Neuron (in vitro differentiated cells): ENCODE measurements around the gene LRIT3.

ENCODE experiments used
- H2AFZ ChIP-seq: one replicate; pipeline ENCODE4 v1.6.1; 2013; ENCODE audit warnings: low read depth, mild to moderate bottlenecking, inconsistent platforms, low read length, moderate library complexity
- H3K27me3 ChIP-seq: one replicate; pipeline ENCODE4 v1.6.1; 2013; ENCODE audit warnings: low read length; ENCODE audit not compliant: insufficient read depth
- H3K36me3 ChIP-seq: one replicate; pipeline ENCODE4 v1.6.1; 2013; ENCODE audit warnings: low read length; ENCODE audit not compliant: insufficient read depth
- H3K4me1 ChIP-seq: one replicate; pipeline ENCODE4 v1.6.1; 2013; ENCODE audit warnings: low read length; ENCODE audit not compliant: insufficient read depth
- H3K4me3 ChIP-seq: 2 replicates; pipeline ENCODE4 v1.5.1; 2013; ENCODE audit warnings: mild to moderate bottlenecking, low read length, moderate library complexity
- H3K9me3 ChIP-seq: one replicate; pipeline ENCODE4 v1.6.1; 2013; ENCODE audit warnings: low read length

Gene LRIT3

DNA sequence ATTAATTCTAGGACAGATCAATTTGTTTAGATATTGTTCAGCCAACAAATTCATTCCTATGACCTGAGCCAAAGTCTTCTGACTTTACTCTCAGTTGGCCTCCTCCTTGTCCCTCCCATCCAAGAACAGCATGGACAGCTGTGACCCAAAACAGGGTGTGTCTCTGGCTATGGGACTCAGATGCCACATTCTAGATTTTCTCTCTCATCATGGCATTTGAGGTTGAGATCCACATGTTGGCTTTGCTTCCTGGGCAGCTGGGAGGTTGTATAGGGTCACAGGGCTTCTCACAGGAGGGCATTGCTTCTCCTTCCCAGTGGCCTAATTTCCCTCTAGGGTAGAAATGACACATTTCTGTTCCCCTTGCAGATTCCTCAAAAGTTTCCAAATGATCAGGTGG lies 42.2 kb downstream of the LRIT3 start:
- H3K4me3 ChIP-seq = no peak overlapping the region
- H3K27me3 ChIP-seq = no peaks in the 10 kb centered on the region
- H3K36me3 ChIP-seq = no peaks in the 10 kb centered on the region
- H3K4me1 ChIP-seq = peaks cover 3% of the 10 kb centered on the region
- H3K9me3 ChIP-seq = no peaks in the 10 kb centered on the region
- H2AFZ ChIP-seq = no peak overlapping the region

DNA sequence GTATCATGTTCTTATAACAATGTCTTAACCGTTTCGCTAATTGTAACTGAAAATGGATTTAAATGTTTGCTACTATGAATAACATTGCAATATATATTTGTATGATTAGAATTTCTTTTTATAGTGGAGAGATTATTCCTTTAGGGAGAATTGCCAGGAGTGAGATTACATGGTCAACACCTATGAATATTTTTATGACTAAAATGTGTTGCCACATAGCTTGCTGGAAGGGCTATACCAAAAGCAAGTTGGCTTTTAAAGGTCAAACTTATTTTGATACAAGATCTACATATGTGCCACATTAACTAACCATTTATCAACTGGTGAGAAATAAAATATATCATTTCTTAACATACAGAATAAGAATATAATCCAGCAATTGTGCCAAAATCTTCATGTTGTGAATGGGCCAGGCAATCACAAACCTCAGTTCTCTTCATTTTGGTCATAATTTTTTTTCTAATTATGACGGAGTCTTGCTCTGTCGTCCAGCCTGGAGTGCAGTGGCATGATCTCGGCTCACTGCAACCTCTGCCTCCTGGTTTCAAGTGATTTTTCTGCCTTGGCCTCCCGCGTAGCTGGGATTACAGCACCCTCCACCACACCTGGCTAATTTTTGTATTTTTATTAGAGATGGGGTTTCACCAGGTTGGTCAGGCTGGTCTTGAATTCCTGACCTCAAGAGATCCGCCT lies 54.8 kb downstream of the LRIT3 start:
- H2AFZ ChIP-seq = no peak overlapping the region
- H3K4me3 ChIP-seq = no peak overlapping the region

DNA sequence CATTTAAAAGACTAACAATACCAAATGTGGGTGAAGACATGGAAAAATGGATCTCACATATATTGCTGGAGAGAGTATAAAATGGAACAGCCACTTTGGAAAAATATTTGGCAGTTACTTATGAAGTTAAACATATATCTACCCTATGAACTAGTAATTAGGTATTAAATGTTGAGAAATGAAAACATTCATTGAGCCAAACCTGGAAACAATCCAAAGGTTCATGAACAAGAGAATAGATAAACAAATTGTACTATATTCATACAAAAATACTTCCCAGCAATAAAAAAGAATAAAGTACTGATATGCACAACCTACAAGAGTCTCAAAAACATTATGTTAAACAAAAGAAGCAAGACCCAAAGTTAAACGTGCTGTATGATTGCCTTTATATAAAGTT lies 60.8 kb downstream of the LRIT3 start:
- peaks cover 11% of the 10 kb centered on the region for H3K4me1 ChIP-seq
- H3K27me3 ChIP-seq = no peaks in the 10 kb centered on the region
- H3K4me3 ChIP-seq = no peak overlapping the region
- no peaks in the 10 kb centered on the region for H3K36me3 ChIP-seq
- H2AFZ ChIP-seq = no peak overlapping the region
- no peaks in the 10 kb centered on the region for H3K9me3 ChIP-seq

More for the DNA sequence above, 54.8 kb downstream of the LRIT3 start:
- peaks cover 2% of the 10 kb centered on the region for H3K9me3 ChIP-seq
- H3K36me3 ChIP-seq = no peaks in the 10 kb centered on the region
- no peaks in the 10 kb centered on the region for H3K27me3 ChIP-seq
- no peaks in the 10 kb centered on the region for H3K4me1 ChIP-seq

DNA sequence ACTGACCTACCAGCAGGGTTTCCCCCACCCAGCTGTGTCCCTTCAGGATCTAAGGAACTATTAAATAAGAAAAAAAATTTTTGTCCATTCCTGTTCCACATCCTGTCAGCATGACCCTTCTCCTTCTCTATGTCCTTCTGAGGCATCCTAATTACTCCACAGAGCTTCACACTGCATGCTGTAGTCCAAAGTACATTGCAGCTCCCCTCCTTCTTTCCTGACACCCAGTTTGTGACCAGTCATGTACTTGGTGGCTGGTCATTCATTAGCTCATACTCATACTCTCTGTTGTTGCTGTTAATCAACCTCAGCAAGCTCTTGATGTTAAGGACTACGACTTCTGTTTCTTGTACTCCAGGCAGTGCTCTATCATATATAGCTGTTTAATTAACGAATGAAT lies 62.3 kb downstream of the LRIT3 start:
- Histone ChIP-seq H2AFZ (no peak overlapping the region), H3K27me3 (no peaks in the 10 kb centered on the region), H3K4me1 (peaks cover 18% of the 10 kb centered on the region), H3K9me3 (no peaks in the 10 kb centered on the region), H3K36me3 (no peaks in the 10 kb centered on the region), H3K4me3 (no peak overlapping the region)

DNA sequence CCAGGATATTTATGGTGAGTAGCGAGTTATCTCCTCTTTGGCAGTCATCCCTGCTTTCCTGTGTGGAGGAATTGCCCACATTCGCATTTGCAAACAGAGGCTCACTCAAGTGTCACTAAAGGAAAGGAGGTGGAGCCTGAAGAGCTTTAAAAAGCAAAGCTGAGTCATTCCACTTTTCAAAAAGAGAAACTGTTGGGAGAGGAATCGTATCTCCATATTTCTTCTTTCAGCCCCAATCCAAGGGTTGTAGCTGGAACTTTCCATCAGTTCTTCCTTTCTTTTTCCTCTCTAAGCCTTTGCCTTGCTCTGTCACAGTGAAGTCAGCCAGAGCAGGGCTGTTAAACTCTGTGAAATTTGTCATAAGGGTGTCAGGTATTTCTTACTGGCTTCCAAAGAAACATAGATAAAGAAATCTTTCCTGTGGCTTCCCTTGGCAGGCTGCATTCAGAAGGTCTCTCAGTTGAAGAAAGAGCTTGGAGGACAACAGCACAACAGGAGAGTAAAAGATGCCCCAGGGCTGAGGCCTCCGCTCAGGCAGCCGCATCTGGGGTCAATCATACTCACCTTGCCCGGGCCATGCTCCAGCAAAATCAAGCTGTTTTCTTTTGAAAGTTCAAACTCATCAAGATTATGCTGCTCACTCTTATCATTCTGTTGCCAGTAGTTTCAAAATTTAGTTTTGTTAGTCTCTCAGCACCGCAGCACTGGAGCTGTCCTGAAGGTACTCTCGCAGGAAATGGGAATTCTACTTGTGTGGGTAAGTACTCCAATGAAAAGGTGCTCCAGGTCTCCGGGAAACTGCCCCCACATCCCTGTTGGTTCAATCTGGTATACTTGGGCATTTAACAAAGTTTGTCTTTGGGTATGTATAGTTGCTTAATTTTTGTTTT lies 65.0 kb downstream of the LRIT3 start, which contains the start of gene EGF:
TSS of gene EGF (plus strand) at position 178 of the 890 bp plus-strand sequence. CDS start at position 631, 453 bp downstream.
- peak within 1 kb of the TSS; percentile 66 for H2AFZ ChIP-seq
- H3K36me3 ChIP-seq = no peaks in the 10 kb centered on the region
- H3K4me1 ChIP-seq = peaks cover 28% of the 10 kb centered on the region
- no peaks in the 10 kb centered on the region for H3K27me3 ChIP-seq
- no peaks in the 10 kb centered on the region for H3K9me3 ChIP-seq
- no peak within 1 kb of the TSS for H3K4me3 ChIP-seq

DNA sequence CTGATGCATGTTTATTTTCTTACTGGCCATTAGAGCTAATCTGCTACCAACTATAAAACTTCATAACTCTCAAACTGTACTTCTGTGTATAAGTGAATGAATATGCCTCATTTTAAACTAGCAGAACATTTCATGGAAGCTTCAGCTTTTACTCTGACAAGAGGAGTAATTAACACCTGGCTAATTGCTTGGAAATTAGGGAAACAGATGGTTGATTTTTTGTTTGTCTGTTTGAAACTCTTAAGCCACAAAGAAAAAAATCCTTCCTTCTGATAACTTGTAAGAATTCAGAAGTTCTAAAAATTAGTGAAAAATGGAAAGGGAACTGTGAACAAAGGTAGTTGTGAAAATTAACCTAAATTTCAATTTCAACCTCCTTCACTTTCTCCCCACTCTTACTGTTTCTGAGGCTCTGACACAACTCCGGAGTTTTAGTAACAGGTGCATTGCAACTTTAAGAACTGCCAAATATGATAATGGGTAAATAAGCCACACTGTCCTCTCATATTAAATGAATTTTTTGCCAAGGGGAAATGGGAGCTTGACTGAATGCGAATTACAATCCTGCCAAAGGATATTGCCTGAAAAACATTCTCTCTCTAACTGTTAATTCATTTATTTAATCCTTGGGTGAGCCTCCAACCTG lies 65.8 kb downstream of the LRIT3 start:
- Histone ChIP-seq H3K4me1 (peaks cover 28% of the 10 kb centered on the region), H2AFZ (peak overlapping the region; percentile 66), H3K36me3 (no peaks in the 10 kb centered on the region), H3K9me3 (no peaks in the 10 kb centered on the region), H3K4me3 (no peak overlapping the region), H3K27me3 (no peaks in the 10 kb centered on the region)

DNA sequence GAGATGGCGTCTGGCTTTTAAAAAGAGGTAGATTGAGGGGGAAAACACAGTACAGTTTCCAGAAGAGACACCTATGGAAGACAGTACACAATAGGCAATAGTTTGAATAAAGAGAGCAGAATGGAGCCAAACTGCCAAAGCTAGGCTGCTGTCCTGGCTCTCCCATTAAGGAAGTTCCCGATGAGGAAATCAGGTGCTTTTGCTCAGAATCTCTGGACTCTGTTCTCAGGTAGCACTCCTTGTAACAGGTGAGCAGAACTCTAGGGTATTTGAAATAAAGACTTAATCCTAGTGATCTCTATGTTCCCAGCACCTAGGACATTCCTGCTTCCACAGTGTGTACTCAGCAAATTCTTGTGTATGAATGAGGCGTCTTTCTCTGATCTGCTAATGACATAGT lies 66.4 kb downstream of the LRIT3 start:
- Histone ChIP-seq H2AFZ (no peak overlapping the region), H3K9me3 (no peaks in the 10 kb centered on the region), H3K4me3 (no peak overlapping the region), H3K27me3 (no peaks in the 10 kb centered on the region), H3K4me1 (peaks cover 28% of the 10 kb centered on the region), H3K36me3 (no peaks in the 10 kb centered on the region)

DNA sequence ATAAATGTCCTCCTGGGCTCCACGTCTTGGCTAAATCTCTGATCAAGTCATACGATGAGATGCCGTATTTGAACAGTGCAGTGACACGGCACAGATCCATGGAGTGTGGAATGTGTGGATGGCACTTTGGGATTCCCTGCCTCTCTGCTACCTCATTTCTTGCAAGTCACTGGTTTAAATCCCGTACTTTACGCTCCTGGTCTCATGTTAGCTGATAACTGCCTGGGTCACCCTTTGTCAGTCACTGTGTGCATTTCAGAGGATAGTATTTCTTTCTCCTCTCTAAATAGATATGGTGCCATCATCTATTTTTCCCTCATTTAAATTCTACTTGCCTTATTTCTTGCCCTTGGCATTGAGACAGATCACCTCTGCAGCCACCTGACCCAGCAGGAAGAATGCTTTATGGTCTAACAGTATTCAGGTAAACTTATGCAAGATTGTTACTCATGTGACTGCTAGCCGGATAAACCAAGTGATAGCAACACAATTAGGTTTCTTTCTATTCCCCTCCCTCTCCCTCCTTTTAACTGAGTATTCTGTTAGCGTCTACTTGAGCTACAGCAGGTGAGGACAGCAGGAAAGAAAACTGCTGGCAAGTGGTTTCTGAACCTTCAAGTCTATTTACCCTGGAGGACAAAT lies 67.6 kb downstream of the LRIT3 start:
- H3K4me3 ChIP-seq = no peak overlapping the region
- peaks cover 33% of the 10 kb centered on the region for H3K4me1 ChIP-seq
- H2AFZ ChIP-seq = peak overlapping the region; percentile 11
- H3K36me3 ChIP-seq = no peaks in the 10 kb centered on the region
- H3K9me3 ChIP-seq = no peaks in the 10 kb centered on the region
- no peaks in the 10 kb centered on the region for H3K27me3 ChIP-seq

DNA sequence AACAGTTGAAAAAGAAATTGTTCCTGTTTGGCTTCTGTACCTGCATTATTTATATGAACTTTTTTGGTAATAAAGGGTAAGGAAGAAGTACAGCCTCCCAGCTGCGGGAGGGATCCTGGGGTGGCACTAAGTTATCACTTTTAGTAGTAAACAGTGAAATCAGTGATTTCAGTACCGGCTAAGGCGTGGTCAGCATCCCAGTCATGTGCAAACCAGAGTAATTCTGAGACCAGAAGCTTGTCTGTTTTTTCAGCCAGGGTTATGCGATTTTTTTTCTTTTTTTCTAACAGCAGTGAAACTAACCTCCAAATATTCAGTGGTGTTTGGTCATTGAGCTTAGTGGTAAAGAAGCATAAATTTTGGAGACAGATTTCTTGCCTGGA lies 68.1 kb downstream of the LRIT3 start:
- Histone ChIP-seq H3K36me3 (no peaks in the 10 kb centered on the region), H3K27me3 (no peaks in the 10 kb centered on the region), H3K4me1 (peaks cover 38% of the 10 kb centered on the region), H2AFZ (peak overlapping the region; percentile 11), H3K4me3 (no peak overlapping the region), H3K9me3 (no peaks in the 10 kb centered on the region)

DNA sequence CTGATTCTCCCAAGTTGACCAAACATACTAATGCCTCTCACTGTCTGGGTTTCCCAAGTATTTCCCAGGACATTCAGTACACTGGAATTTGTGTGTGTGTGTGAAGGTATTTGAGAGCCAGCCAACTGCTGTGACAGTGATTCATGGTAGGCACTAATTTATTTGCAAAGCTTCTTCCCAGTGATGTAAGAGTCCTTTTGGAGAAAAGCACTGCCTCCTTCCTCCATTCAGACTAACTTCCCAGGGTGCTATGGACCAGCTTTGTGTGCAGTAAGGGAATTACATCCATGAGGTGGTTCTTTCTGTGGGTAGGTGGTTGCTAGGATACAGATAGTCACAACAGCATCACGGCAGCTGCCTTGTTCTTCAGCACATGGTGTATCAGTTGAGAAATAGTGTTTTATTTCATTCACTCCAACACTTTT lies 73.5 kb downstream of the LRIT3 start:
- H3K4me3 ChIP-seq = no peak overlapping the region

More for the DNA sequence above, 73.5 kb downstream of the LRIT3 start:
- no peaks in the 10 kb centered on the region for H3K9me3 ChIP-seq
- no peaks in the 10 kb centered on the region for H3K27me3 ChIP-seq
- peaks cover 26% of the 10 kb centered on the region for H3K4me1 ChIP-seq
- no peaks in the 10 kb centered on the region for H3K36me3 ChIP-seq
- H2AFZ ChIP-seq = peak overlapping the region; percentile 58
